Nephron (organoid): ENCODE results near the gene TTC34.

Experiments used
- H3K27ac Mint-ChIP-seq, 3 experiments: 2 replicates each; pipeline ENCODE4 v1.8.0; 2020; ENCODE audit warnings: mixed read lengths in 3 of 3, mild to moderate bottlenecking in 2 of 3, moderate library complexity in 1 of 3
- H3K27me3 Mint-ChIP-seq: 2 replicates; pipeline ENCODE4 v1.8.0; 2021; ENCODE audit warnings: low read depth, mild to moderate bottlenecking, moderate library complexity, mixed read lengths
- H3K36me3 Mint-ChIP-seq: 2 replicates; pipeline ENCODE4 v1.8.0; 2020; ENCODE audit warnings: low read depth, mixed read lengths
- H3K4me1 Mint-ChIP-seq: 2 replicates; pipeline ENCODE4 v1.8.0; 2020; ENCODE audit warnings: mixed read lengths
- H3K4me3 Mint-ChIP-seq, 3 experiments: 2 replicates each; pipeline ENCODE4 v1.8.0; 2020; ENCODE audit warnings: mild to moderate bottlenecking in 3 of 3, mixed read lengths in 3 of 3, moderate library complexity in 2 of 3
- H3K9me3 Mint-ChIP-seq: 2 replicates; pipeline ENCODE4 v1.8.0; 2020; ENCODE audit warnings: mixed read lengths
- TF ChIP-seq, protein P1 (sequence below), 3 experiments: fragments of 200-600 bp; sonication (generic); IDR thresholded peaks; one replicate each; pipeline ENCODE4 v1.5.0; 2021; ENCODE audit warnings: antibody characterized with exemption in 3 of 3; ENCODE audit not compliant: unreplicated experiment in 3 of 3

The TTC34 gene

DNA sequence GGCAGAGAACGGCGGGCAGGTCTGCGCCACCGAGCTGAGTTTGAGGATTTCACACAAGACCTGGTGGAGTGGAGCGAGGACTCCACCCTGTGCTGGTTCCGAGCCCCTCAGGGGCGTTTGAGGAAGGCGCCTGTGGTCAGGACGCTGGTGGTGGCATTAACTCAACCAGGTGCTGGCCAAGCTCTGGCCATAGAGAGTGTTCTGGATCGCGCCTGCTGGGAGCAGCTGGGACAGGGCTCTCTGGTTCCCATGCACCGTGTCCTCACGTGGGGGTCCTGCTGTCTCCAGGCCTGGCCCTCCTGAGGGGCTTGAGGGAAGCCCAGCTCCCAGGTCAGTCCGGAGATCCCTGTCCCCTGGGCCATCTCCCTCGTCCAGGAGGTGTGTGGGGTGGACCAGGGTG is 24.8 kb upstream of the TTC34 start:
- no peaks in the 10 kb centered on the region for H3K36me3 Mint-ChIP-seq
- H3K9me3 Mint-ChIP-seq: peaks cover 7% of the 10 kb centered on the region
- H3K27ac Mint-ChIP-seq: no peak overlapping the region
- H3K4me3 Mint-ChIP-seq: no peak overlapping the region
- peaks cover 36% of the 10 kb centered on the region for H3K27me3 Mint-ChIP-seq
- no peaks in the 10 kb centered on the region for H3K4me1 Mint-ChIP-seq
- TF ChIP-seq, protein P1, sequence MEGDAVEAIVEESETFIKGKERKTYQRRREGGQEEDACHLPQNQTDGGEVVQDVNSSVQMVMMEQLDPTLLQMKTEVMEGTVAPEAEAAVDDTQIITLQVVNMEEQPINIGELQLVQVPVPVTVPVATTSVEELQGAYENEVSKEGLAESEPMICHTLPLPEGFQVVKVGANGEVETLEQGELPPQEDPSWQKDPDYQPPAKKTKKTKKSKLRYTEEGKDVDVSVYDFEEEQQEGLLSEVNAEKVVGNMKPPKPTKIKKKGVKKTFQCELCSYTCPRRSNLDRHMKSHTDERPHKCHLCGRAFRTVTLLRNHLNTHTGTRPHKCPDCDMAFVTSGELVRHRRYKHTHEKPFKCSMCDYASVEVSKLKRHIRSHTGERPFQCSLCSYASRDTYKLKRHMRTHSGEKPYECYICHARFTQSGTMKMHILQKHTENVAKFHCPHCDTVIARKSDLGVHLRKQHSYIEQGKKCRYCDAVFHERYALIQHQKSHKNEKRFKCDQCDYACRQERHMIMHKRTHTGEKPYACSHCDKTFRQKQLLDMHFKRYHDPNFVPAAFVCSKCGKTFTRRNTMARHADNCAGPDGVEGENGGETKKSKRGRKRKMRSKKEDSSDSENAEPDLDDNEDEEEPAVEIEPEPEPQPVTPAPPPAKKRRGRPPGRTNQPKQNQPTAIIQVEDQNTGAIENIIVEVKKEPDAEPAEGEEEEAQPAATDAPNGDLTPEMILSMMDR (IDR thresholded peaks at IDR 0.05; ENCODE audit: unreplicated experiment in 3 of 3): no peak

GRCh38 chr1:2825487-2826189 is 24.1 kb upstream of the TTC34 start:
- H3K4me3 Mint-ChIP-seq: no peak overlapping the region
- H3K27me3 Mint-ChIP-seq: peaks cover 36% of the 10 kb centered on the region
- TF ChIP-seq, protein P1 (IDR thresholded peaks at IDR 0.05; ENCODE audit: unreplicated experiment in 3 of 3): no peak
- no peaks in the 10 kb centered on the region for H3K36me3 Mint-ChIP-seq
- H3K9me3 Mint-ChIP-seq: peaks cover 7% of the 10 kb centered on the region
- H3K27ac Mint-ChIP-seq: no peak overlapping the region
- H3K4me1 Mint-ChIP-seq: no peaks in the 10 kb centered on the region

DNA sequence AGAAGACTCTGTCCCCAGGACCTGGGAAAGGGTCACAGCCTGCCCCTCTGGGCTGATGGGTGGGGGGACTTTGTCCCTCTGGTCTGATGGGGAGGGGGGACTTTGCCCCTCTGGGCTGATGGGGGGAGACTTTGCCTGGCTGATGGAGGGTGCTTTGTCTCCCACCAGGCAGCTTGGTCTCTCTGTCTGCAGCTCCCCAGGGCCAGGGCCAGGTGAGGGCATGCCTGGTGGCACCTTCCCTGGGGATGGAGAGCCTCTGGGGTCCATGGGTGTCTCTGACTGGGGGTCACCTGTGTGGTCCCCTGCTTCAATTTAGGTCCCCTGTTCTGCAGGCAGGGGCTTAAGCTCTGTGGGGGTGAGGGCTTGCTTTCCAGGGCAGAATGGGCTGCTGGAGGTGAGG is 23.5 kb upstream of the TTC34 start:
- TF ChIP-seq, protein P1 (IDR thresholded peaks at IDR 0.05; ENCODE audit: unreplicated experiment in 3 of 3): no peak
- H3K27ac Mint-ChIP-seq: no peak overlapping the region
- H3K36me3 Mint-ChIP-seq: no peaks in the 10 kb centered on the region
- no peak overlapping the region for H3K4me3 Mint-ChIP-seq
- H3K27me3 Mint-ChIP-seq: peaks cover 39% of the 10 kb centered on the region
- no peaks in the 10 kb centered on the region for H3K4me1 Mint-ChIP-seq
- peaks cover 10% of the 10 kb centered on the region for H3K9me3 Mint-ChIP-seq

GRCh38 chr1:2823921-2824610 is 22.6 kb upstream of the TTC34 start:
- Mint-ChIP-seq H3K4me3 (no peak overlapping the region), H3K27ac (no peak overlapping the region), H3K36me3 (peaks cover 5% of the 10 kb centered on the region), H3K27me3 (peaks cover 48% of the 10 kb centered on the region), H3K9me3 (peaks cover 19% of the 10 kb centered on the region), H3K4me1 (no peaks in the 10 kb centered on the region)
- TF ChIP-seq, protein P1 (IDR thresholded peaks at IDR 0.05; ENCODE audit: unreplicated experiment in 3 of 3): no peak

- Mint-ChIP-seq H3K9me3 (peaks cover 24% of the 10 kb centered on the region), H3K36me3 (peaks cover 9% of the 10 kb centered on the region), H3K27me3 (peaks cover 46% of the 10 kb centered on the region), H3K4me1 (no peaks in the 10 kb centered on the region), H3K27ac (no peak overlapping the region), H3K4me3 (no peak overlapping the region)
- TF ChIP-seq, protein P1 (IDR thresholded peaks at IDR 0.05; ENCODE audit: unreplicated experiment in 3 of 3): no peak
These were observed 21.2 kb upstream of the TTC34 start for GRCh38 chr1:2822621-2823145.
